Epithelial cell of prostate (primary cell): Measurements from ENCODE around the gene EPX.
"Not testable (repeated sequence)": the region's sequence is repeated elsewhere in the genome, so short reads cannot be mapped to it uniquely, and the experiment has no call there.

ENCODE experiments used
- DNase-seq: peaks from one replicate; pipeline ENCODE4 v3.0.0-alpha.2; 2011; ENCODE audit warnings: low read depth, low spot score
- H3K27ac ChIP-seq: fragments of 450-650 bp; 2 replicates; pipeline ENCODE4 v1.5.1; 2017; ENCODE audit warnings: mild to moderate bottlenecking

Gene EPX

GRCh38 chr17:58192612-58193011 is at the start of gene EPX:
EPX (plus strand) TSS chr17:58192726; CDS start chr17:58192847, 121 bp downstream.
- DNase-seq, result no peak
- no peak within 1 kb of the TSS for H3K27ac ChIP-seq

- DNase-seq, H3K27ac ChIP-seq: not testable (repeated sequence)
Measured at GRCh38 chr17:58143335-58143734, 49.2 kb upstream of the EPX start.

GRCh38 chr17:58144801-58145200 is 47.7 kb upstream of the EPX start:
- no peak overlapping the region for H3K27ac ChIP-seq
- no peak for DNase-seq

- H3K27ac ChIP-seq, result no peak within 1 kb of the TSS
- DNase-seq, result no peak
Measured at GRCh38 chr17:58147930-58148434, 44.5 kb upstream of the EPX start, which contains the start of gene OR4D1. OR4D1 (plus strand) TSS chr17:58148384; CDS start chr17:58155154, 6,770 bp downstream.

- DNase-seq, result no peak
- no peak overlapping the region for H3K27ac ChIP-seq
Measured at GRCh38 chr17:58148609-58149008, 43.9 kb upstream of the EPX start.

GRCh38 chr17:58150394-58150793 is 42.1 kb upstream of the EPX start:
- DNase-seq, result no peak
- H3K27ac ChIP-seq, result no peak overlapping the region

- no peak for DNase-seq
- no peak overlapping the region for H3K27ac ChIP-seq
Measured at GRCh38 chr17:58153046-58153445, 39.5 kb upstream of the EPX start.

- no peak for DNase-seq
- H3K27ac ChIP-seq, result no peak overlapping the region
Measured at GRCh38 chr17:58153671-58154070, 38.9 kb upstream of the EPX start.

GRCh38 chr17:58156839-58157803 is 35.4 kb upstream of the EPX start:
- DNase-seq, result no peak
- no peak overlapping the region for H3K27ac ChIP-seq

GRCh38 chr17:58158181-58158580 is 34.3 kb upstream of the EPX start:
- no peak overlapping the region for H3K27ac ChIP-seq
- no peak for DNase-seq

- DNase-seq, result no peak
- no peak overlapping the region for H3K27ac ChIP-seq
Measured at GRCh38 chr17:58161566-58161965, 31.0 kb upstream of the EPX start.

GRCh38 chr17:58165981-58166380 is 26.5 kb upstream of the EPX start:
- no peak overlapping the region for H3K27ac ChIP-seq
- no peak for DNase-seq

GRCh38 chr17:58166682-58167081 is 25.8 kb upstream of the EPX start, which contains the start of gene OR4D2:
OR4D2 (plus strand) TSS chr17:58166982; CDS start chr17:58169656, 2,674 bp downstream.
- H3K27ac ChIP-seq, result no peak within 1 kb of the TSS
- no peak for DNase-seq

- DNase-seq, result no peak
- H3K27ac ChIP-seq, result no peak overlapping the region
Measured at GRCh38 chr17:58170622-58171021, 21.9 kb upstream of the EPX start.

GRCh38 chr17:58172369-58173071 is 20.0 kb upstream of the EPX start:
- DNase-seq, result peak; percentile 12

GRCh38 chr17:58174871-58175270 is 17.7 kb upstream of the EPX start:
- H3K27ac ChIP-seq, result no peak overlapping the region
- no peak for DNase-seq

More at GRCh38 chr17:58172369-58173071, 20.0 kb upstream of the EPX start:
- H3K27ac ChIP-seq, result no peak overlapping the region

GRCh38 chr17:58176200-58176599 is 16.3 kb upstream of the EPX start:
- no peak overlapping the region for H3K27ac ChIP-seq
- no peak for DNase-seq

GRCh38 chr17:58181796-58182195 is 10.7 kb upstream of the EPX start:
- H3K27ac ChIP-seq, result no peak overlapping the region
- DNase-seq, result no peak

- H3K27ac ChIP-seq, result no peak overlapping the region
- DNase-seq, result no peak
Measured at GRCh38 chr17:58183514-58183913, 9.0 kb upstream of the EPX start.

GRCh38 chr17:58184308-58184985 is 8.1 kb upstream of the EPX start:
- no peak overlapping the region for H3K27ac ChIP-seq
- peak; percentile 59 for DNase-seq
